HEK293T (cell line): Measurements from ENCODE around the gene ACSL5.
"Not testable (repeated sequence)": the region's sequence is repeated elsewhere in the genome, so short reads cannot be mapped to it uniquely, and the experiment has no call there.

Source experiments
- CTCF ChIA-PET: fragments of 350-600 bp; formaldehyde crosslinking; extraction: SDS; loops from one replicate; lab custom pipeline; 2021; ENCODE audit warnings: antibody characterized with exemption, inconsistent platforms; lab: Yijun Ruan, JAX
- POLR2A ChIA-PET: fragments of 350-600 bp; formaldehyde crosslinking; extraction: SDS; loops from one replicate; lab custom pipeline; 2020; ENCODE audit warnings: antibody characterized with exemption, inconsistent platforms; lab: Yijun Ruan, JAX
- DNase-seq: peaks from one replicate; pipeline ENCODE4 v3.0.0; 2012; ENCODE audit warnings: mixed read lengths; ENCODE audit errors: extremely low spot score
- ARNT ChIP-seq: fragments of 450-650 bp; IDR thresholded peaks from 2 replicates; pipeline ENCODE4 v1.6.1; 2017; ENCODE audit warnings: mild to moderate bottlenecking
- BHLHE40 ChIP-seq: fragments of 450-650 bp; IDR thresholded peaks from 2 replicates; pipeline ENCODE4 v1.6.1; 2016; ENCODE audit warnings: mild to moderate bottlenecking, moderate library complexity, borderline replicate concordance
- CTBP1 ChIP-seq: fragments of 450-650 bp; IDR thresholded peaks from 2 replicates; pipeline ENCODE4 v1.6.1; 2016; ENCODE audit warnings: borderline replicate concordance
- ELF4 ChIP-seq: fragments of 450-650 bp; IDR thresholded peaks from 2 replicates; pipeline ENCODE4 v1.6.1; 2017; ENCODE audit warnings: antibody characterized with exemption
- FOXA1 ChIP-seq: fragments of 450-650 bp; IDR thresholded peaks from 2 replicates; pipeline ENCODE4 v1.6.1; 2016; ENCODE audit warnings: mild to moderate bottlenecking
- FOXK2 ChIP-seq: fragments of 450-650 bp; IDR thresholded peaks from 2 replicates; pipeline ENCODE4 v1.6.1; 2016; ENCODE audit warnings: mild to moderate bottlenecking
- FOXM1 ChIP-seq: fragments of 450-650 bp; IDR thresholded peaks from 2 replicates; pipeline ENCODE4 v1.6.1; 2017; ENCODE audit warnings: mild to moderate bottlenecking, borderline replicate concordance
- HDGF ChIP-seq: fragments of 450-650 bp; IDR thresholded peaks from 2 replicates; pipeline ENCODE4 v1.6.1; 2017; ENCODE audit warnings: antibody characterized with exemption, borderline replicate concordance
- L3MBTL2 ChIP-seq: fragments of 450-650 bp; conservative IDR thresholded peaks from 2 replicates; pipeline ENCODE4 v1.6.1; 2016; ENCODE audit warnings: mild to moderate bottlenecking
- LEF1 ChIP-seq: fragments of 450-650 bp; IDR thresholded peaks from 2 replicates; pipeline ENCODE4 v1.6.1; 2017; ENCODE audit warnings: mild to moderate bottlenecking, borderline replicate concordance
- NFRKB ChIP-seq: fragments of 450-650 bp; IDR thresholded peaks from 2 replicates; pipeline ENCODE4 v1.6.1; 2016; ENCODE audit warnings: mild to moderate bottlenecking, moderate library complexity
- SP1 ChIP-seq: fragments of 450-650 bp; IDR thresholded peaks from 2 replicates; pipeline ENCODE4 v1.6.1; 2017
- SUZ12 ChIP-seq: fragments of 450-650 bp; IDR thresholded peaks from 2 replicates; pipeline ENCODE4 v1.6.1; 2016; ENCODE audit warnings: mild to moderate bottlenecking
- TARDBP ChIP-seq: fragments of 450-650 bp; IDR thresholded peaks from 2 replicates; pipeline ENCODE4 v1.6.1; 2016
- ZNF384 ChIP-seq: fragments of 450-650 bp; IDR thresholded peaks from 2 replicates; pipeline ENCODE4 v1.6.1; 2016
- TF ChIP-seq, protein P1 (sequence below): fragments of 450-650 bp; IDR thresholded peaks from 2 replicates; pipeline ENCODE4 v1.6.1; 2016

Gene ACSL5

GRCh38 chr10:112447620-112447928 lies 73.7 kb downstream of the ACSL5 start:
- CTCF ChIA-PET, result interaction anchor here (1.1 to 1.2 kb wide), 2 partner anchors 11 to 102 kb away, joined by 3 read pairs; no protein-coding TSS in a partner anchor
- POLR2A ChIA-PET, result interaction anchor here (0.8 to 1.5 kb wide), 4 partner anchors 9 to 42 kb away, joined by 3 to 8 read pairs (median 4); no protein-coding TSS in a partner anchor
- no peak for TF ChIP-seq BHLHE40
- TF ChIP-seq SUZ12, result no peak
- TF ChIP-seq ARNT, result no peak
- no peak for TF ChIP-seq TARDBP
- TF ChIP-seq LEF1, result no peak
- no peak for TF ChIP-seq FOXM1
- no peak for TF ChIP-seq SP1
- TF ChIP-seq FOXK2, result no peak
- no peak for TF ChIP-seq FOXA1
- no peak for TF ChIP-seq ELF4
- no peak for TF ChIP-seq CTBP1
- no peak for DNase-seq

DNA sequence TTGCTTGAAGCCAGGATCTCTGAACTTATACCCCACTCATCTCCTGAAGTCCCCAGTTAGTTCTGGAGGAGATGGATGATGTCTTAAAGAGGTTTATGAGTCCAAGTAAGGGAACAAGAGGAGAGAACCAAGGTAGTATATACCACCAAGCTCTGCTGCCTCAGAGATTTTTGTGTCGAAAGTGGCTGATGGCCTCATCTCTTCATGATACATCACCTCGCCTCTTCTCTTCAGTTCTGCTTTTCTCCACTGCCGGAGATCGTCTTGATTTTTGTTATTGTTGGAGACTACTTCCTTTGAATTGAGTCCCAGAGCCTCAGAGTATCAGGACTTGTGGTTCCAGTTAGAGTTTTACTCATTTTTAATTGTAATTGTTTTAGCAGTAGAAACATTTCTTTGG lies 75.0 kb downstream of the ACSL5 start:
- DNase-seq, result no peak
- TF ChIP-seq BHLHE40 (no peak), SUZ12 (no peak), L3MBTL2 (no peak), LEF1 (no peak), NFRKB (no peak), FOXK2 (no peak)
- TF ChIP-seq, protein P1, sequence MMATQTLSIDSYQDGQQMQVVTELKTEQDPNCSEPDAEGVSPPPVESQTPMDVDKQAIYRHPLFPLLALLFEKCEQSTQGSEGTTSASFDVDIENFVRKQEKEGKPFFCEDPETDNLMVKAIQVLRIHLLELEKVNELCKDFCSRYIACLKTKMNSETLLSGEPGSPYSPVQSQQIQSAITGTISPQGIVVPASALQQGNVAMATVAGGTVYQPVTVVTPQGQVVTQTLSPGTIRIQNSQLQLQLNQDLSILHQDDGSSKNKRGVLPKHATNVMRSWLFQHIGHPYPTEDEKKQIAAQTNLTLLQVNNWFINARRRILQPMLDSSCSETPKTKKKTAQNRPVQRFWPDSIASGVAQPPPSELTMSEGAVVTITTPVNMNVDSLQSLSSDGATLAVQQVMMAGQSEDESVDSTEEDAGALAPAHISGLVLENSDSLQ, result no peak
- ChIA-PET POLR2A (no interaction called here), CTCF (interaction anchor here (0.8 to 1.1 kb wide), 2 partner anchors 24 to 43 kb away, joined by 3 to 4 read pairs; no protein-coding TSS in a partner anchor)

DNA sequence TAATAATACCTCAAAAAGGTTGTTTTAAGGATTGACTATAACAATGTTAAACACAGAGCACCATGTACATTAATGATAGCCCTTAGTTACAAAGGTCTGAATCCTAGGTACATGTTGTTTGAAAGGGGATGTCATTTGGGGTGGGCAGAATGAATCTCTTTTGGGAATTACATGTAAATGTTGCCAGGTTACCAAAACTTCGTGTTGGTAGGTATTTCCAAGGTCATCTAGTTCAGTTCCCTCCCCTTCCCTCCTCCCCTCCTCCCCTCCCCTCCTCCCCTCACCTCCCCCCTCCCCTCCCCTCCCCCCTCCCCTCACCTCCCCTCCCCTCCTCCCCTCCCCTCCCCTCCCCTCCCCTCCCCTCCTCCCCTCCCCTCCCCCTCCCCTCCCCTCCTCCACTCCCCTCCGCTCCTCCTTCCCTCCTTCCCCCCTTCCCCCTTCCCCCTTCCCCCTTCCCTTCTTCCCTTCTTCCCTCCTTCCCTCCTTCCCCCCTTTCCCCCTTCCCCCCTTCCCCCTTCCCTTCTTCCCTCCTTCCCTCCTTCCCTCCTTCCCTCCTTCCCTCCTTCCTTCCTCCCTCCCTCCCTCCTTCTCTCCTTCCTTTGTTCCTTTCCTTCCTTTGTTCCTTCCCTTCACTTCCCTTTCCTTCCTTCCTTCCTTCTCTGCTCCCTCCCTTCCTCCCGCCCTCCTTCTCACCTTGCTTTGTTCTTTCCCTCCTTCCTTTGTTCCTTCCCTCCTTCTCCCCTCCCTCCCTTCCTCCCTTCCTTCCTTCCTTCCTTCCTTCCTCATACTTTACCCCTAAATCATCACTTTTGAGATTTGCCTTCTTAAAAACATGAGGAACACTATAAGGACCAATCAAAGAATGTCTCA lies 81.2 kb downstream of the ACSL5 start:
- POLR2A ChIA-PET, result no interaction called here
- TF ChIP-seq FOXM1 (no peak), BHLHE40 (no peak), CTBP1 (no peak), SP1 (no peak), LEF1 (no peak), L3MBTL2 (no peak), SUZ12 (no peak), HDGF (no peak), FOXA1 (no peak)
- CTCF ChIA-PET, result no interaction called here
- DNase-seq, result no peak

GRCh38 chr10:112456533-112456932 lies 82.6 kb downstream of the ACSL5 start:
- POLR2A ChIA-PET, result interaction anchor here (1.9 kb wide), 1 partner anchor 9 kb away, joined by 5 read pairs; the partner anchor contains the start of genes VTI1A and ZDHHC6
- no peak for DNase-seq
- no peak for TF ChIP-seq SUZ12
- no peak for TF ChIP-seq ZNF384
- TF ChIP-seq L3MBTL2, result no peak
- no peak for TF ChIP-seq BHLHE40
- no peak for TF ChIP-seq NFRKB
- TF ChIP-seq FOXM1, result no peak
- no peak for TF ChIP-seq ELF4
- no peak for TF ChIP-seq LEF1
- TF ChIP-seq FOXK2, result no peak
- no peak for TF ChIP-seq HDGF
- TF ChIP-seq SP1, result no peak
- no peak for TF ChIP-seq TARDBP
- no peak for TF ChIP-seq FOXA1
- TF ChIP-seq ARNT, result no peak
- TF ChIP-seq, protein P1, result no peak
- TF ChIP-seq CTBP1, result no peak
- CTCF ChIA-PET, result interaction anchor here (0.5 kb wide), 1 partner anchor 154 kb away, joined by 4 read pairs; no protein-coding TSS in a partner anchor

- ChIA-PET CTCF (interaction anchor here (1.0 kb wide), 1 partner anchor 332 kb away, joined by 8 read pairs; no protein-coding TSS in a partner anchor), POLR2A (interaction anchor here (1.8 kb wide), 1 partner anchor 13 kb away, joined by 8 read pairs; the partner anchor contains the start of genes VTI1A and ZDHHC6)
- TF ChIP-seq FOXK2, result no peak
- DNase-seq, result no peak
These were observed 86.5 kb downstream of the ACSL5 start for GRCh38 chr10:112460366-112460765.

DNA sequence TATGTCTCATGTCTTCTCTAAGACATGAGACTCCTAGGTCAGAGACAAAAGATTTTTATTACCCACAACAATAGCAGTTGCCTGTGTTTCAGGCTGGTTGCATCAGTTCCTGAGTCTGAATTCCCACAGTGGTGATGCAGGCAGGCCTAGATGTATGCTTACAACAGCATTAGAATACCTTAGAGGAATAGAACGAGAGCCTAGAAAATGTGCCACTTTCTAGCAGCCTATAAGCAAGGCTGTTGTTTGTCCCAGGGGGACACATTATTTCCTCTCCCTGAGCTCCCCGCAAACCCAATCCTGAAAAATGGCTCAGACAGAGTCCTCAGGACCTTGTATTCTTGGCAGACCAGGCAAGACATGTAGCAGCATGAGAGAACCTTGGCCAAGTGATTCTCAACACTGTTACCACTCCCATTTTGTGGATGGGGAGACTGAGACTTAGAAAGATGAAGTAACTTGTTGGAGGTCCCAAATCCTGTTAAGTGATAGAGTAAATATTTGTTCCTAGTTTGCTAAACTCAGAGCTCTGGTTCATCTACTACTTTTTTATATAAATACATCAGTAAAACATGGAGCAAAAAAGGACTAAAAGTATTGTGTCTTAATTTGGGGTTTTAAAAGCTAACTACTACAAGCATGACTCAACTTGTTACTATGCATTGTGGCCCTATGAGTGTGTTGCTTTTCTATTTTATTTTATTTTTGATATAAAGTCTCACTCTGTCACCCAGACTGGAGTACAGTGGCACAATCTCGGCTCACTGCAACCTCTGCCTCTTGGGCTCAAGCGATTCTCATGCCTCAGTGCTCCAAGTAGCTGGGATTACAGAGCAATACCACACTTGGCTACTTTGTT lies 87.3 kb downstream of the ACSL5 start:
- CTCF ChIA-PET, result interaction anchor here (0.6 kb wide), 1 partner anchor 239 kb away, joined by 3 read pairs; no protein-coding TSS in a partner anchor
- no peak for DNase-seq
- TF ChIP-seq CTBP1 (no peak), ARNT (no peak), HDGF (no peak)
- POLR2A ChIA-PET, result no interaction called here

DNA sequence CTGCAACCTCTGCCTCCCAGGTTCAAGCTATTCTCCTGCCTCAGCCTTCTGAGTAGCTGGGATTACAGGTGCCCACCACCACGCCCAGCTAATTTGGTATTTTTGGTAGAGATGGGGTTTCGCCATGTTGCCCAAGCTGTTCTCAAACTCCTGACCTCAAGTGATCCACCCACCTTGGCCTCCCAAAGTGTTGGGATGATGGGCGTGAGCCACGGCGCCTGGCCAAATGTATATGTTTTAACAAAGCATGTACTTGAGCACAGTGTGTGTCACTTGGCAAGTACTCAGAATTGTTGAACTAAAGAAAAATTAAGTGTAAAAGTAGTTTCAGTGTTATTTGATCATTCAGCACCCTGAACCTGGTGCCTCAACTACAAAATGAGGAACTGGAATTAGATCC lies 90.2 kb downstream of the ACSL5 start:
- CTCF ChIA-PET, DNase-seq: not testable (repeated sequence)
- POLR2A ChIA-PET, result interaction anchor here (0.8 kb wide), 1 partner anchor 17 kb away, joined by 3 read pairs; the partner anchor contains the start of genes VTI1A and ZDHHC6
